K562 (cell line): ENCODE results near the gene KCND2. TPM values are rescaled to one million over a fixed set of nuclear protein-coding genes. Genes with fewer than 3 reads are reported as not detected.

ENCODE experiments used
- ATAC-seq: fragments of 200-7000 bp; cut with Tn5 transposase; 3 replicates; pipeline ENCODE4 v1.9.1; 2020; ENCODE audit warnings: moderate library complexity
- BruUV-seq: library from RNA; stranded (reverse); fragments of 400-500 nt; replicated peaks from 2 replicates; lab custom pipeline; 2021; lab: Mats Ljungman, UMichigan
- CTCF ChIA-PET: fragments of 300-600 bp; formaldehyde crosslinking; extraction: SDS; loops from one replicate; lab custom pipeline; 2021; ENCODE audit warnings: low intra/inter-chr PET ratio; lab: Yijun Ruan, JAX
- POLR2A ChIA-PET: fragments of 300-600, 350-650 bp; sonication (Branson Sonifier 250); formaldehyde crosslinking; extraction: SDS; loops from one replicate; lab custom pipeline; 2021; ENCODE audit warnings: antibody characterized with exemption, inconsistent platforms; lab: Yijun Ruan, JAX
- DNase-seq, 4 experiments: peaks; one replicate each; pipeline versions ENCODE4 v3.0.0 to v3.0.0-alpha.2; 2011 to 2018; ENCODE audit warnings: low spot score in 3 of 4, mixed read lengths in 3 of 4; ENCODE audit errors: extremely low read depth in 1 of 4
- FAIRE-seq: peaks from 2 replicates; lab custom pipeline; 2011; peaks lifted over from hg19 to GRCh38; lab: Jason Lieb, UNC
- H2AFZ ChIP-seq: 2 replicates; pipeline ENCODE4 v1.6.0; 2011; ENCODE audit warnings: low read depth, low read length, control low read depth, inconsistent platforms
- H3K27ac ChIP-seq: fragments of 200-600 bp; 3 replicates; pipeline ENCODE4 v1.8.0; 2011; ENCODE audit warnings: low read depth, mild to moderate bottlenecking, control low read depth, inconsistent platforms, low read length, moderate library complexity, mixed read lengths; ENCODE audit errors: extremely low read depth
- H3K27me3 ChIP-seq, 2 experiments: fragments of 300-600 bp in 1 of 2; 2 replicates in 1 of 2; 3 replicates in 1 of 2; pipeline versions ENCODE4 v1.6.0 to v1.8.0; 2011; ENCODE audit warnings: inconsistent platforms in 2 of 2, low read length in 2 of 2, mild to moderate bottlenecking in 1 of 2, mixed read lengths in 1 of 2, moderate library complexity in 1 of 2; ENCODE audit not compliant: control insufficient read depth in 2 of 2, insufficient read depth in 2 of 2
- H3K36me3 ChIP-seq: fragments of 300-600 bp; 3 replicates; pipeline ENCODE4 v1.8.0; 2011; ENCODE audit warnings: mild to moderate bottlenecking, low read length, inconsistent platforms; ENCODE audit not compliant: control insufficient read depth, insufficient read depth
- H3K4me1 ChIP-seq, 2 experiments: fragments of 200-600 bp in 1 of 2; replicated peaks in 1 of 2; 2 replicates in 1 of 2; 3 replicates in 1 of 2; pipeline versions ENCODE4 v1.5.1 to v1.8.0; 2011; ENCODE audit warnings: inconsistent platforms in 2 of 2, low read length in 2 of 2, mild to moderate bottlenecking in 1 of 2, mixed read lengths in 1 of 2, moderate library complexity in 1 of 2; ENCODE audit not compliant: control insufficient read depth in 2 of 2, insufficient read depth in 2 of 2
- H3K4me2 ChIP-seq: 2 replicates; pipeline ENCODE4 v1.6.1; 2011; ENCODE audit warnings: low read length, control low read depth, inconsistent platforms, mixed read lengths; ENCODE audit not compliant: insufficient read depth
- H3K4me3 ChIP-seq: fragments of 200-600 bp; sonication (generic), shearing (Covaris generic); 2 replicates; pipeline ENCODE4 v1.5.1; 2016; ENCODE audit warnings: control low read depth, inconsistent platforms
- H3K79me2 ChIP-seq: fragments of 200-600 bp; 3 replicates; pipeline ENCODE4 v1.8.0; 2011; ENCODE audit warnings: low read length, inconsistent platforms; ENCODE audit not compliant: control insufficient read depth, insufficient read depth
- H3K9ac ChIP-seq, 2 experiments: 2 replicates each; pipeline versions ENCODE4 v1.6.0 to v1.6.1; 2011; ENCODE audit warnings: low read depth in 2 of 2, low read length in 2 of 2, control low read depth in 1 of 2, inconsistent platforms in 1 of 2, mild to moderate bottlenecking in 1 of 2, mixed read lengths in 1 of 2; ENCODE audit not compliant: insufficient read depth in 1 of 2
- H3K9me1 ChIP-seq: one replicate; pipeline ENCODE4 v1.6.0; 2011; ENCODE audit warnings: inconsistent platforms, mild to moderate bottlenecking, low read length, moderate library complexity; ENCODE audit not compliant: control insufficient read depth, insufficient read depth
- H3K9me3 ChIP-seq: replicated peaks from 2 replicates; pipeline ENCODE4 v1.5.1; 2011; ENCODE audit warnings: low read depth, low read length, inconsistent platforms; ENCODE audit not compliant: control insufficient read depth, insufficient read depth
- H4K20me1 ChIP-seq: replicated peaks from 2 replicates; pipeline ENCODE4 v1.6.1; 2011; ENCODE audit warnings: low read length, inconsistent platforms, mixed read lengths; ENCODE audit not compliant: control insufficient read depth, insufficient read depth
- SMAD2 ChIP-seq: fragments of 150-350 bp; IDR thresholded peaks from 2 replicates; pipeline ENCODE4 v1.6.1; 2014; ENCODE audit warnings: low read depth, mild to moderate bottlenecking, low read length
- ZKSCAN1 ChIP-seq: fragments of 150-350 bp; IDR thresholded peaks from 2 replicates; pipeline ENCODE4 v1.6.1; 2016; ENCODE audit warnings: low read depth, low read length
- WGBS: fragments of 100-300 bp; shearing (Covaris generic); methylation state at CpG from one replicate; pipeline ENCODE4 v1.1.6; 2016; ENCODE audit warnings: low coverage, mixed read lengths; ENCODE audit not compliant: insufficient coverage; ENCODE audit errors: missing lambda C conversion rate; 5-methylcytosine and 5-hydroxymethylcytosine counted together
- in situ Hi-C: fragments of 300-500 bp; cut with MboI; formaldehyde crosslinking; loops from 4 replicates; pipeline ENCODE4 v1.15.0; 2018; ENCODE audit warnings: inconsistent platforms, mixed read lengths
- intact Hi-C: fragments of 100-400 bp; cut with micrococcal nuclease; formaldehyde crosslinking; loops from 2 replicates; pipeline ENCODE4 v1.14.2; 2022
- polyA plus RNA-seq, 8 experiments: library from polyadenylated mRNA; depleted of rRNA in 4 of 8; stranded (reverse) in 5 of 8; unstranded in 3 of 8; fragments of >200 nt; fragmentation: Nextera tagmentation in 2 of 8; fragmentation: Illumina TruSeq in 1 of 8; extraction: Ambion mirVana in 2 of 8; extraction: Trizol in 1 of 8; gene quantifications; 2 replicates each; pipeline versions ENCODE4 v1.2.1 to v1.2.3, GENCODE V29; 2011 to 2014; ENCODE audit warnings: inconsistent platforms in 1 of 8, missing spikeins in 1 of 8
- total RNA-seq, 7 experiments: library from RNA; depleted of rRNA in 6 of 7; stranded (reverse); fragments of >200 nt in 6 of 7; fragmentation: Illumina TruSeq in 2 of 7; extraction: Trizol in 2 of 7; gene quantifications; 2 replicates each; pipeline versions ENCODE4 v1.2.1 to v1.2.3, GENCODE V29; 2011 to 2021; ENCODE audit warnings: low replicate concordance in 1 of 7
- TF ChIP-seq, protein P1 (sequence below): fragments of 250-450 bp; sonication (Bioruptor Pico); IDR thresholded peaks from 2 replicates; pipeline ENCODE4 v1.4.0; 2020; ENCODE audit warnings: mild to moderate bottlenecking, moderate library complexity
- TF ChIP-seq, protein P2 (sequence below): sonication (generic); formaldehyde crosslinking; IDR thresholded peaks from 2 replicates; pipeline ENCODE4 v1.8.1; 2023; ENCODE audit warnings: missing genetic modification reagents, mild to moderate bottlenecking, borderline replicate concordance

Gene KCND2
- total and polyA plus RNA-seq, 9 of the 15 experiments (the other 6 are each of a cell fraction or from before 2014, with no cell fraction given) = 0.03 to 0.12 TPM; not detected in 7

DNA sequence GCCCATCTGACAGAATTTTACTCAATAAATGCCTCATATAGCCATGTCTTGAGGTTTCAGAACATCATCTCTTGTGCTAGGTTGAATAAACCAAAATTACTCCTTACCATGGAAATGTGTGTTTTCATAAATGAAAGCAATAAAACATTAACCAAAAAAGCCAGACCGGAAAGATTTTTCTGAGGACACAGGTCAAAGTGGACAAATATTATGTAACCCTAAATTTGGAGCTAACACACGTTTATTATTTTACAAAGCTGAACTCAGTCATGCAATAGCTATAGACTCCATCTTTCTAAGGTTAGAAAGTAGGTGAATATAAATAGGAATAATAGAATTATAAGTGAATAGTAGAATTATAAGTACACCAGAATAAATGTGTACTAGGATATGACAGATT, 315.9 kb downstream of the KCND2 start:
- BruUV-seq = no TSS peak
- Histone ChIP-seq H3K9ac (no peak overlapping the region), H3K4me2 (no peak overlapping the region), H4K20me1 (no peaks in the 10 kb centered on the region), H2AFZ (no peak overlapping the region), H3K9me3 (no peaks in the 10 kb centered on the region), H3K9me1 (no peaks in the 10 kb centered on the region), H3K4me3 (no peak overlapping the region), H3K79me2 (no peaks in the 10 kb centered on the region), H3K4me1 (no peaks in the 10 kb centered on the region), H3K27me3 (no peaks in the 10 kb centered on the region), H3K27ac (no peak overlapping the region), H3K36me3 (no peaks in the 10 kb centered on the region)
- no peak for DNase-seq
- in situ Hi-C loops = no loop called here
- ATAC-seq = no peak
- intact Hi-C loops = no loop called here
- TF ChIP-seq SMAD2 (no peak), ZKSCAN1 (no peak)
- TF ChIP-seq, protein P1, sequence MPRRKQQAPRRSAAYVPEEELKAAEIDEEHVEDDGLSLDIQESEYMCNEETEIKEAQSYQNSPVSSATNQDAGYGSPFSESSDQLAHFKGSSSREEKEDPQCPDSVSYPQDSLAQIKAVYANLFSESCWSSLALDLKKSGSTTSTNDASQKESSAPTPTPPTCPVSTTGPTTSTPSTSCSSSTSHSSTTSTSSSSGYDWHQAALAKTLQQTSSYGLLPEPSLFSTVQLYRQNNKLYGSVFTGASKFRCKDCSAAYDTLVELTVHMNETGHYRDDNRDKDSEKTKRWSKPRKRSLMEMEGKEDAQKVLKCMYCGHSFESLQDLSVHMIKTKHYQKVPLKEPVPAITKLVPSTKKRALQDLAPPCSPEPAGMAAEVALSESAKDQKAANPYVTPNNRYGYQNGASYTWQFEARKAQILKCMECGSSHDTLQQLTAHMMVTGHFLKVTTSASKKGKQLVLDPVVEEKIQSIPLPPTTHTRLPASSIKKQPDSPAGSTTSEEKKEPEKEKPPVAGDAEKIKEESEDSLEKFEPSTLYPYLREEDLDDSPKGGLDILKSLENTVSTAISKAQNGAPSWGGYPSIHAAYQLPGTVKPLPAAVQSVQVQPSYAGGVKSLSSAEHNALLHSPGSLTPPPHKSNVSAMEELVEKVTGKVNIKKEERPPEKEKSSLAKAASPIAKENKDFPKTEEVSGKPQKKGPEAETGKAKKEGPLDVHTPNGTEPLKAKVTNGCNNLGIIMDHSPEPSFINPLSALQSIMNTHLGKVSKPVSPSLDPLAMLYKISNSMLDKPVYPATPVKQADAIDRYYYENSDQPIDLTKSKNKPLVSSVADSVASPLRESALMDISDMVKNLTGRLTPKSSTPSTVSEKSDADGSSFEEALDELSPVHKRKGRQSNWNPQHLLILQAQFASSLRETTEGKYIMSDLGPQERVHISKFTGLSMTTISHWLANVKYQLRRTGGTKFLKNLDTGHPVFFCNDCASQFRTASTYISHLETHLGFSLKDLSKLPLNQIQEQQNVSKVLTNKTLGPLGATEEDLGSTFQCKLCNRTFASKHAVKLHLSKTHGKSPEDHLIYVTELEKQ (CRISPR knock-in tag) = no peak
- TF ChIP-seq, protein P2, sequence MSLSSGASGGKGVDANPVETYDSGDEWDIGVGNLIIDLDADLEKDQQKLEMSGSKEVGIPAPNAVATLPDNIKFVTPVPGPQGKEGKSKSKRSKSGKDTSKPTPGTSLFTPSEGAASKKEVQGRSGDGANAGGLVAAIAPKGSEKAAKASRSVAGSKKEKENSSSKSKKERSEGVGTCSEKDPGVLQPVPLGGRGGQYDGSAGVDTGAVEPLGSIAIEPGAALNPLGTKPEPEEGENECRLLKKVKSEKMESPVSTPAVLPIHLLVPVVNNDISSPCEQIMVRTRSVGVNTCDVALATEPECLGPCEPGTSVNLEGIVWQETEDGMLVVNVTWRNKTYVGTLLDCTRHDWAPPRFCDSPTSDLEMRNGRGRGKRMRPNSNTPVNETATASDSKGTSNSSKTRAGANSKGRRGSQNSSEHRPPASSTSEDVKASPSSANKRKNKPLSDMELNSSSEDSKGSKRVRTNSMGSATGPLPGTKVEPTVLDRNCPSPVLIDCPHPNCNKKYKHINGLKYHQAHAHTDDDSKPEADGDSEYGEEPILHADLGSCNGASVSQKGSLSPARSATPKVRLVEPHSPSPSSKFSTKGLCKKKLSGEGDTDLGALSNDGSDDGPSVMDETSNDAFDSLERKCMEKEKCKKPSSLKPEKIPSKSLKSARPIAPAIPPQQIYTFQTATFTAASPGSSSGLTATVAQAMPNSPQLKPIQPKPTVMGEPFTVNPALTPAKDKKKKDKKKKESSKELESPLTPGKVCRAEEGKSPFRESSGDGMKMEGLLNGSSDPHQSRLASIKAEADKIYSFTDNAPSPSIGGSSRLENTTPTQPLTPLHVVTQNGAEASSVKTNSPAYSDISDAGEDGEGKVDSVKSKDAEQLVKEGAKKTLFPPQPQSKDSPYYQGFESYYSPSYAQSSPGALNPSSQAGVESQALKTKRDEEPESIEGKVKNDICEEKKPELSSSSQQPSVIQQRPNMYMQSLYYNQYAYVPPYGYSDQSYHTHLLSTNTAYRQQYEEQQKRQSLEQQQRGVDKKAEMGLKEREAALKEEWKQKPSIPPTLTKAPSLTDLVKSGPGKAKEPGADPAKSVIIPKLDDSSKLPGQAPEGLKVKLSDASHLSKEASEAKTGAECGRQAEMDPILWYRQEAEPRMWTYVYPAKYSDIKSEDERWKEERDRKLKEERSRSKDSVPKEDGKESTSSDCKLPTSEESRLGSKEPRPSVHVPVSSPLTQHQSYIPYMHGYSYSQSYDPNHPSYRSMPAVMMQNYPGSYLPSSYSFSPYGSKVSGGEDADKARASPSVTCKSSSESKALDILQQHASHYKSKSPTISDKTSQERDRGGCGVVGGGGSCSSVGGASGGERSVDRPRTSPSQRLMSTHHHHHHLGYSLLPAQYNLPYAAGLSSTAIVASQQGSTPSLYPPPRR (CRISPR knock-in tag) = no peak
- ChIA-PET POLR2A (interaction anchor here (0.8 kb wide), 1 partner anchor 15 kb away, joined by 3 read pairs; no protein-coding TSS in a partner anchor), CTCF (no interaction called here)
- WGBS = 0% methylated on average over 2 of the region's 2 CpGs
- FAIRE-seq = no peak
